Gastrocnemius medialis (tissue), 4 donors: ENCODE data around the gene IL17RA. TPM values are rescaled to one million over a fixed set of nuclear protein-coding genes. Genes with fewer than 3 reads are reported as not detected.

ENCODE experiments used
- ATAC-seq, 2 donors: fragments of 150-250 bp; one replicate each; pipeline ENCODE4 v1.9.1; 2016
- DNase-seq, 2 donors: peaks; one replicate each; pipeline ENCODE4 v3.0.0-alpha.2; 2019
- H3K27ac ChIP-seq, 4 donors: fragments of 200-600 bp; sonication (generic); 1 replicate in 1 of 4; 2 replicates in 3 of 4; pipeline ENCODE4 v1.5.1; 2016 to 2018; ENCODE audit warnings: mild to moderate bottlenecking in 2 of 4, moderate library complexity in 1 of 4
- H3K27me3 ChIP-seq, 3 donors: fragments of 200-600 bp; sonication (generic) in 2 of 3; 1 replicate in 1 of 3; 2 replicates in 2 of 3; pipeline versions ENCODE4 v1.5.1 to v1.6.0; 2016 to 2019; ENCODE audit warnings: mild to moderate bottlenecking in 1 of 3, moderate library complexity in 1 of 3
- H3K36me3 ChIP-seq, 2 donors: fragments of 200-600 bp; sonication (generic) in 1 of 2; one replicate each; pipeline ENCODE4 v1.5.1; 2017 to 2018
- H3K4me1 ChIP-seq, 2 donors: fragments of 200-600 bp; sonication (generic) in 1 of 2; one replicate each; pipeline ENCODE4 v1.5.1; 2016 to 2017; ENCODE audit warnings: mild to moderate bottlenecking in 2 of 2
- H3K4me3 ChIP-seq, 4 donors: fragments of 200-600 bp; sonication (generic) in 3 of 4; 1 replicate in 1 of 4; 2 replicates in 3 of 4; pipeline ENCODE4 v1.5.1; 2016 to 2019; ENCODE audit warnings: mild to moderate bottlenecking in 2 of 4
- H3K9me3 ChIP-seq, 3 donors: fragments of 200-600 bp; sonication (generic) in 2 of 3; 1 replicate in 1 of 3; 2 replicates in 2 of 3; pipeline ENCODE4 v1.5.1; 2016 to 2019
- POLR2A ChIP-seq, 2 donors: fragments of 450-650 bp; IDR thresholded peaks; one replicate each; pipeline ENCODE4 v1.6.1; 2017; ENCODE audit warnings: antibody characterized with exemption in 2 of 2, mild to moderate bottlenecking in 2 of 2, moderate library complexity in 2 of 2
- in situ Hi-C, 4 donors: fragments of 200-750 bp; cut with MboI; loops; one replicate each; pipeline versions ENCODE4 v1.15.0 to v1.8.0; 2017; ENCODE audit warnings: low sequenced_read_pairs in 4 of 4
- intact Hi-C: fragments of 100-400 bp; cut with DNase I; formaldehyde crosslinking; loops from one replicate; pipeline ENCODE4 v1.15.1; 2023; ENCODE audit warnings: low total_unique reads
- total RNA-seq, 4 donors: library from RNA; depleted of rRNA; stranded (reverse); fragments of >200 nt; gene quantifications; one replicate each; pipeline versions ENCODE4 v1.1.0 to v1.2.3, GENCODE V29; 2016
- TF ChIP-seq, protein P1 (sequence below), 5 experiments: fragments of 450-650 bp in 3 of 5; fragments of 200-600 bp in 2 of 5; sonication (generic) in 2 of 5; IDR thresholded peaks in 4 of 5; conservative IDR thresholded peaks in 1 of 5; 1 replicate in 4 of 5; 2 replicates in 1 of 5; pipeline ENCODE4 v1.5.1; 2016 to 2019; ENCODE audit warnings: antibody characterized with exemption in 5 of 5, mild to moderate bottlenecking in 3 of 5, moderate library complexity in 3 of 5

Gene IL17RA
- total RNA-seq, 4 donors from 2014 or later = 1.4 to 3.9 (median 3.6) TPM

DNA sequence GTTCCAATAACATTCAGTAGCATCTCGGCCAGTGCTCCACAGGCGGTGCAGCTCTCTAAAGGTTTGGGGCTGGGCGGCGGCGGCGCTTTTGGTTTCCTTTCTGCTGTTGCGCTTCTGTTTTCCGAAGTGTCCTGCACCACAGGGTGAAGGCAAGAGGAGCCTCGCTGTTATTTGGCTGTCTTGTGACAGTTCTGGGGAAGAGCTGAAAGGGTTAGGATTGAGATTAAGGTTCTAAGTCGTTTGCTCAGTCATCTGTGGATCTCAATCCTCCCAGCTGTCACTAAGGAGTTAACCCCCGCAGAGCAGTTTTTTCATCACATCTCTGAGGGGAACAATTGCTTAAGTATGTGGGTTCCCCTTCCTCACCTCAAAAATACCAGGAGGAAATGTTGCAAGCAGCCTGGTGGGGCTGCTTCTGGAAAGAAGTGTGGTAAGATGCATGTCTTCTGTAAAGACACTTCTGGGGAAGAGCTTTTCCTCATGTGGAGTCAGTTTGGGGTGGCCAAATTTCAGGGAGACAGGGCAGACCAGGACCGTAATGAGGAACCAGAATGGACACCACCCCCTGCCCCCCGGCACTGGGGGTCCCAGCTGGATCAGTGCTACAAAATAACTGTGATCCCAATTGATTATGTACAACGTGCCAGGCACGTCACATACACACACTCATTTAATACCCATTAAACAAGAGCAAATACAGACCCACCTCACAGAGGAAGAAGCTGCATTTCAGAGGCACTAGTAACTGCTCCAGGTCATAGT, 22.2 kb downstream of the IL17RA start:
- in situ Hi-C loops (no loop called here), intact Hi-C loops (no loop called here)
- DNase-seq = no peak
- no peak for TF ChIP-seq POLR2A (IDR thresholded peaks at IDR 0.05)
- TF ChIP-seq, protein P1, sequence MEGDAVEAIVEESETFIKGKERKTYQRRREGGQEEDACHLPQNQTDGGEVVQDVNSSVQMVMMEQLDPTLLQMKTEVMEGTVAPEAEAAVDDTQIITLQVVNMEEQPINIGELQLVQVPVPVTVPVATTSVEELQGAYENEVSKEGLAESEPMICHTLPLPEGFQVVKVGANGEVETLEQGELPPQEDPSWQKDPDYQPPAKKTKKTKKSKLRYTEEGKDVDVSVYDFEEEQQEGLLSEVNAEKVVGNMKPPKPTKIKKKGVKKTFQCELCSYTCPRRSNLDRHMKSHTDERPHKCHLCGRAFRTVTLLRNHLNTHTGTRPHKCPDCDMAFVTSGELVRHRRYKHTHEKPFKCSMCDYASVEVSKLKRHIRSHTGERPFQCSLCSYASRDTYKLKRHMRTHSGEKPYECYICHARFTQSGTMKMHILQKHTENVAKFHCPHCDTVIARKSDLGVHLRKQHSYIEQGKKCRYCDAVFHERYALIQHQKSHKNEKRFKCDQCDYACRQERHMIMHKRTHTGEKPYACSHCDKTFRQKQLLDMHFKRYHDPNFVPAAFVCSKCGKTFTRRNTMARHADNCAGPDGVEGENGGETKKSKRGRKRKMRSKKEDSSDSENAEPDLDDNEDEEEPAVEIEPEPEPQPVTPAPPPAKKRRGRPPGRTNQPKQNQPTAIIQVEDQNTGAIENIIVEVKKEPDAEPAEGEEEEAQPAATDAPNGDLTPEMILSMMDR (IDR thresholded peaks at IDR 0.05 in 4 of 5, conservative IDR thresholded peaks at IDR 0.05 in 1 of 5) = no peak
- Histone ChIP-seq H3K27me3 (no peaks in the 10 kb centered on the region), H3K36me3 (peaks cover 0 to 7% of the 10 kb centered on the region in 2 donors), H3K4me3 (no peak overlapping the region), H3K27ac (no peak overlapping the region), H3K4me1 (no peaks in the 10 kb centered on the region), H3K9me3 (no peaks in the 10 kb centered on the region)
- no peak for ATAC-seq

DNA sequence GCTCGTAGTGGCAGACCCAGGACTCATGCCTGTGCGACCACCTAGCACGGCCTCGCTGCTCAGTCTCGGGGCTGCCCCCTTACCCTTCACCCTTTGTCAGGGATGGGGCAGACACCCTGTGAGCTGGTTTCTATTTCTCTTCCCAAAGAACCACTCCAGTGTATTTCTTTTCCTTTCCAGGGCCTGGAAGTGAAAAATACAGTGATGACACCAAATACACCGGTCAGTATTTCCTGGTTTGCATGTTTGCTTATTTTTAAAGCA, 22.7 kb downstream of the IL17RA start:
- ATAC-seq (no peak), DNase-seq (no peak)
- in situ Hi-C loops = no loop called here
- H3K4me1 ChIP-seq = no peaks in the 10 kb centered on the region
- no peaks in the 10 kb centered on the region for H3K27me3 ChIP-seq
- TF ChIP-seq, protein P1 (IDR thresholded peaks at IDR 0.05 in 4 of 5, conservative IDR thresholded peaks at IDR 0.05 in 1 of 5) = no peak
- TF ChIP-seq POLR2A (IDR thresholded peaks at IDR 0.05) = no peak
- H3K9me3 ChIP-seq = no peaks in the 10 kb centered on the region
- H3K36me3 ChIP-seq = peaks cover 0 to 2% of the 10 kb centered on the region in 2 donors
- intact Hi-C loops = no loop called here
- H3K27ac ChIP-seq = no peak overlapping the region
- H3K4me3 ChIP-seq = no peak overlapping the region

DNA sequence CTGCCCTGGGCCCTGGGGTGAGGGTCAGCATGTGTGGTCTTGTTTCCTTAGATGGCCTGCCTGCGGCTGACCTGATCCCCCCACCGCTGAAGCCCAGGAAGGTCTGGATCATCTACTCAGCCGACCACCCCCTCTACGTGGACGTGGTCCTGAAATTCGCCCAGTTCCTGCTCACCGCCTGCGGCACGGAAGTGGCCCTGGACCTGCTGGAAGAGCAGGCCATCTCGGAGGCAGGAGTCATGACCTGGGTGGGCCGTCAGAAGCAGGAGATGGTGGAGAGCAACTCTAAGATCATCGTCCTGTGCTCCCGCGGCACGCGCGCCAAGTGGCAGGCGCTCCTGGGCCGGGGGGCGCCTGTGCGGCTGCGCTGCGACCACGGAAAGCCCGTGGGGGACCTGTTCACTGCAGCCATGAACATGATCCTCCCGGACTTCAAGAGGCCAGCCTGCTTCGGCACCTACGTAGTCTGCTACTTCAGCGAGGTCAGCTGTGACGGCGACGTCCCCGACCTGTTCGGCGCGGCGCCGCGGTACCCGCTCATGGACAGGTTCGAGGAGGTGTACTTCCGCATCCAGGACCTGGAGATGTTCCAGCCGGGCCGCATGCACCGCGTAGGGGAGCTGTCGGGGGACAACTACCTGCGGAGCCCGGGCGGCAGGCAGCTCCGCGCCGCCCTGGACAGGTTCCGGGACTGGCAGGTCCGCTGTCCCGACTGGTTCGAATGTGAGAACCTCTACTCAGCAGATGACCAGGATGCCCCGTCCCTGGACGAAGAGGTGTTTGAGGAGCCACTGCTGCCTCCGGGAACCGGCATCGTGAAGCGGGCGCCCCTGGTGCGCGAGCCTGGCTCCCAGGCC, 23.7 kb downstream of the IL17RA start:
- Histone ChIP-seq H3K27ac (no peak overlapping the region), H3K9me3 (no peaks in the 10 kb centered on the region), H3K4me3 (no peak overlapping the region), H3K4me1 (no peaks in the 10 kb centered on the region), H3K27me3 (no peaks in the 10 kb centered on the region), H3K36me3 (no peaks in the 10 kb centered on the region)
- DNase-seq (no peak), ATAC-seq (no peak)
- in situ Hi-C loops = no loop called here
- TF ChIP-seq, protein P1 (IDR thresholded peaks at IDR 0.05 in 4 of 5, conservative IDR thresholded peaks at IDR 0.05 in 1 of 5) = no peak
- no peak for TF ChIP-seq POLR2A (IDR thresholded peaks at IDR 0.05)
- intact Hi-C loops = no loop called here

DNA sequence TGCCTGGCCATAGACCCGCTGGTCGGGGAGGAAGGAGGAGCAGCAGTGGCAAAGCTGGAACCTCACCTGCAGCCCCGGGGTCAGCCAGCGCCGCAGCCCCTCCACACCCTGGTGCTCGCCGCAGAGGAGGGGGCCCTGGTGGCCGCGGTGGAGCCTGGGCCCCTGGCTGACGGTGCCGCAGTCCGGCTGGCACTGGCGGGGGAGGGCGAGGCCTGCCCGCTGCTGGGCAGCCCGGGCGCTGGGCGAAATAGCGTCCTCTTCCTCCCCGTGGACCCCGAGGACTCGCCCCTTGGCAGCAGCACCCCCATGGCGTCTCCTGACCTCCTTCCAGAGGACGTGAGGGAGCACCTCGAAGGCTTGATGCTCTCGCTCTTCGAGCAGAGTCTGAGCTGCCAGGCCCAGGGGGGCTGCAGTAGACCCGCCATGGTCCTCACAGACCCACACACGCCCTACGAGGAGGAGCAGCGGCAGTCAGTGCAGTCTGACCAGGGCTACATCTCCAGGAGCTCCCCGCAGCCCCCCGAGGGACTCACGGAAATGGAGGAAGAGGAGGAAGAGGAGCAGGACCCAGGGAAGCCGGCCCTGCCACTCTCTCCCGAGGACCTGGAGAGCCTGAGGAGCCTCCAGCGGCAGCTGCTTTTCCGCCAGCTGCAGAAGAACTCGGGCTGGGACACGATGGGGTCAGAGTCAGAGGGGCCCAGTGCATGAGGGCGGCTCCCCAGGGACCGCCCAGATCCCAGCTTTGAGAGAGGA, 24.5 kb downstream of the IL17RA start:
- no peak for ATAC-seq
- no peak overlapping the region for H3K27ac ChIP-seq
- no peaks in the 10 kb centered on the region for H3K4me1 ChIP-seq
- DNase-seq = no peak
- H3K4me3 ChIP-seq = no peak overlapping the region
- TF ChIP-seq, protein P1 (IDR thresholded peaks at IDR 0.05 in 4 of 5, conservative IDR thresholded peaks at IDR 0.05 in 1 of 5) = no peak
- TF ChIP-seq POLR2A (IDR thresholded peaks at IDR 0.05) = no peak
- in situ Hi-C loops (no loop called here), intact Hi-C loops (no loop called here)
- no peaks in the 10 kb centered on the region for H3K27me3 ChIP-seq
- no peaks in the 10 kb centered on the region for H3K36me3 ChIP-seq
- no peaks in the 10 kb centered on the region for H3K9me3 ChIP-seq
